Esophagus (tissue), 2 donors: ENCODE results near the gene DFFB. TPM values are rescaled to one million over a fixed set of nuclear protein-coding genes. Genes with fewer than 3 reads are reported as not detected.
A peak's percentile ranks its signal among the peaks of the same experiment; 100 is the strongest.

Experiments
- H3K27ac ChIP-seq, 2 donors: one replicate each; pipeline ENCODE4 v1.5.1; 2013; ENCODE audit warnings: low read depth in 2 of 2, mild to moderate bottlenecking in 2 of 2, inconsistent platforms in 1 of 2, low read length in 1 of 2, moderate library complexity in 1 of 2
- H3K27me3 ChIP-seq, 2 donors: one replicate each; pipeline ENCODE4 v1.6.1; 2013; ENCODE audit warnings: low read length in 2 of 2, control low read depth in 1 of 2, mild to moderate bottlenecking in 1 of 2; ENCODE audit not compliant: insufficient read depth in 2 of 2, control insufficient read depth in 1 of 2
- H3K36me3 ChIP-seq, 2 donors: one replicate each; pipeline ENCODE4 v1.6.1; 2013; ENCODE audit warnings: low read length in 1 of 2; ENCODE audit not compliant: control insufficient read depth in 2 of 2, insufficient read depth in 2 of 2
- H3K4me1 ChIP-seq, 2 donors: one replicate each; pipeline ENCODE4 v1.6.1; 2013; ENCODE audit warnings: low read length in 1 of 2; ENCODE audit not compliant: control insufficient read depth in 2 of 2, insufficient read depth in 2 of 2
- H3K4me3 ChIP-seq, 2 donors: one replicate each; pipeline ENCODE4 v1.5.1; 2013; ENCODE audit warnings: low read length in 2 of 2, mild to moderate bottlenecking in 2 of 2, low read depth in 1 of 2, moderate library complexity in 1 of 2
- H3K9me3 ChIP-seq, 2 donors: one replicate each; pipeline ENCODE4 v1.6.1; 2013; ENCODE audit warnings: mild to moderate bottlenecking in 2 of 2, low read depth in 1 of 2, low read length in 1 of 2, moderate library complexity in 1 of 2; ENCODE audit not compliant: control insufficient read depth in 2 of 2, insufficient read depth in 1 of 2
- WGBS, 2 donors: extraction: QIAGEN DNeasy Blood & Tissue Kit; methylation state at CpG; one replicate each; pipeline ENCODE4 v1.1.7; 2013; 5-methylcytosine and 5-hydroxymethylcytosine counted together
- polyA plus RNA-seq, 2 donors: library from polyadenylated mRNA; stranded (reverse); fragments of 200-250 nt; gene quantifications; one replicate each; pipeline ENCODE4 v1.2.3, GENCODE V29; 2013
- donor health status: healthy with polysubstance abuse.
- donor health status: Bipolar disorder and iron deficiency.

DFFB gene
- polyA plus RNA-seq, 2 donors = 1.9 to 2.3 TPM

GRCh38 chr1:3889936-3890335, 32.7 kb downstream of the DFFB start:
- 87 to 90% methylated on average over 14 of the region's 14 CpGs for WGBS, 2 donors

GRCh38 chr1:3890389-3891328, 33.4 kb downstream of the DFFB start:
- 77 to 81% methylated on average over 26 of the region's 26 CpGs for WGBS, 2 donors
- Histone ChIP-seq H3K4me3 (no peak overlapping the region), H3K4me1 (no peaks in the 10 kb centered on the region), H3K27me3 (no peaks in the 10 kb centered on the region), H3K36me3 (peaks cover 16 to 24% of the 10 kb centered on the region in 2 donors), H3K27ac (no peak overlapping the region), H3K9me3 (no peaks in the 10 kb centered on the region)

More at GRCh38 chr1:3889936-3890335, 32.7 kb downstream of the DFFB start:
- Histone ChIP-seq H3K4me3 (no peak overlapping the region), H3K4me1 (no peaks in the 10 kb centered on the region), H3K36me3 (peaks cover 16 to 27% of the 10 kb centered on the region in 2 donors), H3K27me3 (no peaks in the 10 kb centered on the region), H3K9me3 (no peaks in the 10 kb centered on the region), H3K27ac (no peak overlapping the region)

GRCh38 chr1:3891329-3891865, 34.1 kb downstream of the DFFB start:
- peaks cover 16 to 22% of the 10 kb centered on the region in 2 donors for H3K36me3 ChIP-seq
- H3K9me3 ChIP-seq = no peaks in the 10 kb centered on the region
- H3K4me3 ChIP-seq = no peak overlapping the region
- no peak overlapping the region for H3K27ac ChIP-seq
- no peaks in the 10 kb centered on the region for H3K4me1 ChIP-seq
- WGBS, 2 donors = 86 to 88% methylated on average over 17 of the region's 17 CpGs
- no peaks in the 10 kb centered on the region for H3K27me3 ChIP-seq

- H3K9me3 ChIP-seq = no peaks in the 10 kb centered on the region
- no peak overlapping the region for H3K27ac ChIP-seq
- no peaks in the 10 kb centered on the region for H3K4me1 ChIP-seq
- H3K27me3 ChIP-seq = no peaks in the 10 kb centered on the region
- no peak overlapping the region for H3K4me3 ChIP-seq
- 46 to 62% methylated on average over 14 of the region's 14 CpGs for WGBS, 2 donors
- peaks cover 14 to 18% of the 10 kb centered on the region in 2 donors for H3K36me3 ChIP-seq
Observed at GRCh38 chr1:3892748-3893147, 35.5 kb downstream of the DFFB start.

GRCh38 chr1:3893190-3893589, 35.9 kb downstream of the DFFB start:
- no peak overlapping the region for H3K27ac ChIP-seq
- H3K4me1 ChIP-seq = no peaks in the 10 kb centered on the region
- no peaks in the 10 kb centered on the region for H3K27me3 ChIP-seq
- H3K9me3 ChIP-seq = no peaks in the 10 kb centered on the region
- peaks cover 14 to 17% of the 10 kb centered on the region in 2 donors for H3K36me3 ChIP-seq
- H3K4me3 ChIP-seq = no peak overlapping the region
- 77 to 81% methylated on average over 5 of the region's 5 CpGs for WGBS, 2 donors

GRCh38 chr1:3894626-3895278, 37.5 kb downstream of the DFFB start:
- Histone ChIP-seq H3K9me3 (no peaks in the 10 kb centered on the region), H3K27ac (no peak overlapping the region), H3K36me3 (peaks cover 13 to 14% of the 10 kb centered on the region in 2 donors), H3K27me3 (no peaks in the 10 kb centered on the region), H3K4me3 (no peak overlapping the region), H3K4me1 (peaks cover 0 to 3% of the 10 kb centered on the region in 2 donors)
- 91 to 94% methylated on average over 17 of the region's 17 CpGs for WGBS, 2 donors

- 91 to 92% methylated on average over 13 of the region's 13 CpGs for whole genome bisulfite sequencing, 2 donors
- H3K4me1 ChIP-seq = peaks cover 0 to 3% of the 10 kb centered on the region in 2 donors
- peak overlapping the region in 1 of 2 donors; percentile 56 for H3K27ac ChIP-seq
- no peaks in the 10 kb centered on the region for H3K27me3 ChIP-seq
- no peaks in the 10 kb centered on the region for H3K9me3 ChIP-seq
- H3K36me3 ChIP-seq = peaks cover 8 to 10% of the 10 kb centered on the region in 2 donors
- H3K4me3 ChIP-seq = no peak overlapping the region
Observed at GRCh38 chr1:3895279-3895950, 38.1 kb downstream of the DFFB start.

GRCh38 chr1:3895951-3896325, 38.7 kb downstream of the DFFB start:
- Histone ChIP-seq H3K4me3 (no peak overlapping the region), H3K9me3 (no peaks in the 10 kb centered on the region), H3K27me3 (no peaks in the 10 kb centered on the region), H3K4me1 (peaks cover 0 to 3% of the 10 kb centered on the region in 2 donors), H3K36me3 (peaks cover 4 to 6% of the 10 kb centered on the region in 2 donors), H3K27ac (no peak overlapping the region)
- 92 to 94% methylated on average over 4 of the region's 4 CpGs for WGBS, 2 donors

- no peak overlapping the region for H3K27ac ChIP-seq
- peaks cover 3 to 4% of the 10 kb centered on the region in 2 donors for H3K36me3 ChIP-seq
- H3K9me3 ChIP-seq = no peaks in the 10 kb centered on the region
- H3K27me3 ChIP-seq = no peaks in the 10 kb centered on the region
- WGBS, 2 donors = 92 to 95% methylated on average over 7 of the region's 7 CpGs
- no peak overlapping the region for H3K4me3 ChIP-seq
- H3K4me1 ChIP-seq = peaks cover 0 to 3% of the 10 kb centered on the region in 2 donors
Observed at GRCh38 chr1:3896396-3897000, 39.2 kb downstream of the DFFB start.
